WTC11 (cell line): ENCODE measurements around the gene PMF1. TPM values are rescaled to one million over a fixed set of nuclear protein-coding genes. Genes with fewer than 3 reads are reported as not detected.
A peak's percentile ranks its signal among the peaks of the same experiment; 100 is the strongest.

Source experiments
- ATAC-seq: fragments of 200-7000 bp; cut with Tn5 transposase; 2 replicates; pipeline ENCODE4 v1.10.0; 2021; ENCODE audit warnings: mild to moderate bottlenecking, moderate library complexity
- CTCF ChIA-PET: fragments of 300-600 bp; sonication (Branson Sonifier 250); formaldehyde crosslinking; loops from one replicate; lab custom pipeline; 2021; ENCODE audit warnings: antibody characterized with exemption; lab: Charles Lee
- POLR2A ChIA-PET: fragments of 350-600 bp; sonication (Branson Sonifier 250); formaldehyde crosslinking; loops from one replicate; lab custom pipeline; 2021; ENCODE audit warnings: antibody characterized with exemption; lab: Charles Lee
- DNase-seq: peaks from one replicate; pipeline ENCODE4 v3.0.0; 2021; ENCODE audit warnings: low spot score
- H3K27ac Mint-ChIP-seq: 2 replicates; pipeline ENCODE4 v1.8.0; 2021; ENCODE audit warnings: mixed read lengths
- H3K27me3 Mint-ChIP-seq: 2 replicates; pipeline ENCODE4 v1.8.0; 2021; ENCODE audit warnings: low read depth, mild to moderate bottlenecking, moderate library complexity, mixed read lengths
- H3K36me3 Mint-ChIP-seq: 2 replicates; pipeline ENCODE4 v1.8.0; 2021; ENCODE audit warnings: mixed read lengths
- H3K4me1 Mint-ChIP-seq: 2 replicates; pipeline ENCODE4 v1.8.0; 2022; ENCODE audit warnings: mixed read lengths
- H3K4me3 Mint-ChIP-seq: 2 replicates; pipeline ENCODE4 v1.8.0; 2021; ENCODE audit warnings: mild to moderate bottlenecking, moderate library complexity, mixed read lengths
- H3K9me3 Mint-ChIP-seq: 2 replicates; pipeline ENCODE4 v1.8.0; 2021; ENCODE audit warnings: mixed read lengths
- CBFB ChIP-seq: sonication (generic); formaldehyde crosslinking; IDR thresholded peaks from 2 replicates; pipeline ENCODE4 v1.8.1; 2022; ENCODE audit warnings: mild to moderate bottlenecking, low read depth, missing genetic modification reagents
- FOXP1 ChIP-seq: sonication (generic); formaldehyde crosslinking; IDR thresholded peaks from 2 replicates; pipeline ENCODE4 v1.8.0; 2022; ENCODE audit warnings: missing genetic modification reagents, mild to moderate bottlenecking, moderate library complexity, borderline replicate concordance
- IRF2 ChIP-seq: sonication (generic); formaldehyde crosslinking; IDR thresholded peaks from 2 replicates; pipeline ENCODE4 v1.8.0; 2022; ENCODE audit warnings: low read depth, missing genetic modification reagents, borderline replicate concordance
- NFATC4 ChIP-seq: fragments of 250-450 bp; sonication (Bioruptor Pico); IDR thresholded peaks from 2 replicates; pipeline ENCODE4 v1.9.0; 2021; ENCODE audit warnings: mild to moderate bottlenecking
- SP1 ChIP-seq: sonication (generic); formaldehyde crosslinking; conservative IDR thresholded peaks from 2 replicates; pipeline ENCODE4 v1.8.1; 2022; ENCODE audit warnings: missing genetic modification reagents
- TCF7 ChIP-seq: sonication (generic); formaldehyde crosslinking; IDR thresholded peaks from 2 replicates; pipeline ENCODE4 v1.8.0; 2022; ENCODE audit warnings: mild to moderate bottlenecking, low read depth, missing genetic modification reagents, moderate library complexity
- TP53 ChIP-seq: sonication (generic); formaldehyde crosslinking; IDR thresholded peaks from 2 replicates; pipeline ENCODE4 v1.8.1; 2023; ENCODE audit warnings: mild to moderate bottlenecking, missing genetic modification reagents
- ZNF263 ChIP-seq: sonication (generic); formaldehyde crosslinking; IDR thresholded peaks from 2 replicates; pipeline ENCODE4 v1.8.1; 2022; ENCODE audit warnings: low read depth, mild to moderate bottlenecking, moderate library complexity, missing genetic modification reagents
- total RNA-seq: library from RNA; stranded (reverse); gene quantifications from 3 replicates; pipeline ENCODE4 v1.2.3, GENCODE V29; 2021
- TF ChIP-seq, protein P1 (sequence below): sonication (generic); formaldehyde crosslinking; IDR thresholded peaks from 2 replicates; pipeline ENCODE4 v1.8.0; 2023; ENCODE audit warnings: mild to moderate bottlenecking, missing genetic modification reagents
- TF ChIP-seq, protein P2 (sequence below): sonication (generic); formaldehyde crosslinking; IDR thresholded peaks from 2 replicates; pipeline ENCODE4 v1.8.1; 2022; ENCODE audit warnings: low read depth, missing genetic modification reagents, borderline replicate concordance
- TF ChIP-seq, protein P3 (sequence below): sonication (generic); formaldehyde crosslinking; IDR thresholded peaks from 2 replicates; pipeline ENCODE4 v1.8.1; 2023; ENCODE audit warnings: mild to moderate bottlenecking, missing genetic modification reagents, moderate library complexity
- TF ChIP-seq, protein P4 (sequence below): sonication (generic); formaldehyde crosslinking; IDR thresholded peaks from 2 replicates; pipeline ENCODE4 v1.8.1; 2023; ENCODE audit warnings: mild to moderate bottlenecking, missing genetic modification reagents, borderline replicate concordance
- TF ChIP-seq, protein P5 (sequence below): sonication (generic); formaldehyde crosslinking; IDR thresholded peaks from 2 replicates; pipeline ENCODE4 v1.8.1; 2023; ENCODE audit warnings: mild to moderate bottlenecking, missing genetic modification reagents

PMF1 gene
- total RNA-seq, 1 experiment from 2014 or later, result 129 TPM

DNA sequence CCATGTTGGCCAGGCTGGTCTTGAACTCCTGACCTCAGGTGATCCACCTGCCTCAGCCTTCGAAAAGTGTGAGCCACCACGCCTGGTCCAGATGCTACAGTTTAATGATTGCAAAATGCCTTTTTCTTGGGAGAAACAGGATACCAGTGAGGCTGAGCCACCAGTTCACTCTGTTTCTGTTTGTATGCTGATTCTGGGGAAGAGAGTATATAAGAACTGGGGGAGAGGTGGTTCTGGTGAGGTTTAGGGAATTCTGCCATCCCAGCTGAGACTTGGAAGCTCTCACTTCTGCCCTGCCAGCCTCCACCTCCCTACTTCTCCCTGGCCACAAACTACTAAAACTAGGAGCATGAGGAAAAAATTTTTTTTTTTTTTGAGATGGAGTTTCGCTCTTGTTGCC is 8.1 kb upstream of the PMF1 start:
- Mint-ChIP-seq H3K27me3 (no peaks in the 10 kb centered on the region), H3K27ac (no peak overlapping the region), H3K9me3 (no peaks in the 10 kb centered on the region), H3K36me3 (peaks cover 11% of the 10 kb centered on the region), H3K4me1 (peaks cover 12% of the 10 kb centered on the region), H3K4me3 (no peak overlapping the region)
- ATAC-seq (no peak), DNase-seq (no peak)
- ChIA-PET CTCF (no interaction called here), POLR2A (no interaction called here)
- no peak for TF ChIP-seq ZNF263 (CRISPR knock-in tag)
- TF ChIP-seq, protein P1, sequence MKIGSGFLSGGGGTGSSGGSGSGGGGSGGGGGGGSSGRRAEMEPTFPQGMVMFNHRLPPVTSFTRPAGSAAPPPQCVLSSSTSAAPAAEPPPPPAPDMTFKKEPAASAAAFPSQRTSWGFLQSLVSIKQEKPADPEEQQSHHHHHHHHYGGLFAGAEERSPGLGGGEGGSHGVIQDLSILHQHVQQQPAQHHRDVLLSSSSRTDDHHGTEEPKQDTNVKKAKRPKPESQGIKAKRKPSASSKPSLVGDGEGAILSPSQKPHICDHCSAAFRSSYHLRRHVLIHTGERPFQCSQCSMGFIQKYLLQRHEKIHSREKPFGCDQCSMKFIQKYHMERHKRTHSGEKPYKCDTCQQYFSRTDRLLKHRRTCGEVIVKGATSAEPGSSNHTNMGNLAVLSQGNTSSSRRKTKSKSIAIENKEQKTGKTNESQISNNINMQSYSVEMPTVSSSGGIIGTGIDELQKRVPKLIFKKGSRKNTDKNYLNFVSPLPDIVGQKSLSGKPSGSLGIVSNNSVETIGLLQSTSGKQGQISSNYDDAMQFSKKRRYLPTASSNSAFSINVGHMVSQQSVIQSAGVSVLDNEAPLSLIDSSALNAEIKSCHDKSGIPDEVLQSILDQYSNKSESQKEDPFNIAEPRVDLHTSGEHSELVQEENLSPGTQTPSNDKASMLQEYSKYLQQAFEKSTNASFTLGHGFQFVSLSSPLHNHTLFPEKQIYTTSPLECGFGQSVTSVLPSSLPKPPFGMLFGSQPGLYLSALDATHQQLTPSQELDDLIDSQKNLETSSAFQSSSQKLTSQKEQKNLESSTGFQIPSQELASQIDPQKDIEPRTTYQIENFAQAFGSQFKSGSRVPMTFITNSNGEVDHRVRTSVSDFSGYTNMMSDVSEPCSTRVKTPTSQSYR (CRISPR knock-in tag), result no peak
- TF ChIP-seq, protein P2, sequence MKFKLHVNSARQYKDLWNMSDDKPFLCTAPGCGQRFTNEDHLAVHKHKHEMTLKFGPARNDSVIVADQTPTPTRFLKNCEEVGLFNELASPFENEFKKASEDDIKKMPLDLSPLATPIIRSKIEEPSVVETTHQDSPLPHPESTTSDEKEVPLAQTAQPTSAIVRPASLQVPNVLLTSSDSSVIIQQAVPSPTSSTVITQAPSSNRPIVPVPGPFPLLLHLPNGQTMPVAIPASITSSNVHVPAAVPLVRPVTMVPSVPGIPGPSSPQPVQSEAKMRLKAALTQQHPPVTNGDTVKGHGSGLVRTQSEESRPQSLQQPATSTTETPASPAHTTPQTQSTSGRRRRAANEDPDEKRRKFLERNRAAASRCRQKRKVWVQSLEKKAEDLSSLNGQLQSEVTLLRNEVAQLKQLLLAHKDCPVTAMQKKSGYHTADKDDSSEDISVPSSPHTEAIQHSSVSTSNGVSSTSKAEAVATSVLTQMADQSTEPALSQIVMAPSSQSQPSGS (CRISPR knock-in tag), result no peak
- TF ChIP-seq, protein P3, sequence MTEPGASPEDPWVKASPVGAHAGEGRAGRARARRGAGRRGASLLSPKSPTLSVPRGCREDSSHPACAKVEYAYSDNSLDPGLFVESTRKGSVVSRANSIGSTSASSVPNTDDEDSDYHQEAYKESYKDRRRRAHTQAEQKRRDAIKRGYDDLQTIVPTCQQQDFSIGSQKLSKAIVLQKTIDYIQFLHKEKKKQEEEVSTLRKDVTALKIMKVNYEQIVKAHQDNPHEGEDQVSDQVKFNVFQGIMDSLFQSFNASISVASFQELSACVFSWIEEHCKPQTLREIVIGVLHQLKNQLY (CRISPR knock-in tag), result no peak
- TF ChIP-seq SP1 (CRISPR knock-in tag), result no peak
- no peak for TF ChIP-seq NFATC4 (CRISPR knock-in tag)
- TF ChIP-seq, protein P4, sequence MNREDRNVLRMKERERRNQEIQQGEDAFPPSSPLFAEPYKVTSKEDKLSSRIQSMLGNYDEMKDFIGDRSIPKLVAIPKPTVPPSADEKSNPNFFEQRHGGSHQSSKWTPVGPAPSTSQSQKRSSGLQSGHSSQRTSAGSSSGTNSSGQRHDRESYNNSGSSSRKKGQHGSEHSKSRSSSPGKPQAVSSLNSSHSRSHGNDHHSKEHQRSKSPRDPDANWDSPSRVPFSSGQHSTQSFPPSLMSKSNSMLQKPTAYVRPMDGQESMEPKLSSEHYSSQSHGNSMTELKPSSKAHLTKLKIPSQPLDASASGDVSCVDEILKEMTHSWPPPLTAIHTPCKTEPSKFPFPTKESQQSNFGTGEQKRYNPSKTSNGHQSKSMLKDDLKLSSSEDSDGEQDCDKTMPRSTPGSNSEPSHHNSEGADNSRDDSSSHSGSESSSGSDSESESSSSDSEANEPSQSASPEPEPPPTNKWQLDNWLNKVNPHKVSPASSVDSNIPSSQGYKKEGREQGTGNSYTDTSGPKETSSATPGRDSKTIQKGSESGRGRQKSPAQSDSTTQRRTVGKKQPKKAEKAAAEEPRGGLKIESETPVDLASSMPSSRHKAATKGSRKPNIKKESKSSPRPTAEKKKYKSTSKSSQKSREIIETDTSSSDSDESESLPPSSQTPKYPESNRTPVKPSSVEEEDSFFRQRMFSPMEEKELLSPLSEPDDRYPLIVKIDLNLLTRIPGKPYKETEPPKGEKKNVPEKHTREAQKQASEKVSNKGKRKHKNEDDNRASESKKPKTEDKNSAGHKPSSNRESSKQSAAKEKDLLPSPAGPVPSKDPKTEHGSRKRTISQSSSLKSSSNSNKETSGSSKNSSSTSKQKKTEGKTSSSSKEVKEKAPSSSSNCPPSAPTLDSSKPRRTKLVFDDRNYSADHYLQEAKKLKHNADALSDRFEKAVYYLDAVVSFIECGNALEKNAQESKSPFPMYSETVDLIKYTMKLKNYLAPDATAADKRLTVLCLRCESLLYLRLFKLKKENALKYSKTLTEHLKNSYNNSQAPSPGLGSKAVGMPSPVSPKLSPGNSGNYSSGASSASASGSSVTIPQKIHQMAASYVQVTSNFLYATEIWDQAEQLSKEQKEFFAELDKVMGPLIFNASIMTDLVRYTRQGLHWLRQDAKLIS (CRISPR knock-in tag), result no peak
- TF ChIP-seq, protein P5, sequence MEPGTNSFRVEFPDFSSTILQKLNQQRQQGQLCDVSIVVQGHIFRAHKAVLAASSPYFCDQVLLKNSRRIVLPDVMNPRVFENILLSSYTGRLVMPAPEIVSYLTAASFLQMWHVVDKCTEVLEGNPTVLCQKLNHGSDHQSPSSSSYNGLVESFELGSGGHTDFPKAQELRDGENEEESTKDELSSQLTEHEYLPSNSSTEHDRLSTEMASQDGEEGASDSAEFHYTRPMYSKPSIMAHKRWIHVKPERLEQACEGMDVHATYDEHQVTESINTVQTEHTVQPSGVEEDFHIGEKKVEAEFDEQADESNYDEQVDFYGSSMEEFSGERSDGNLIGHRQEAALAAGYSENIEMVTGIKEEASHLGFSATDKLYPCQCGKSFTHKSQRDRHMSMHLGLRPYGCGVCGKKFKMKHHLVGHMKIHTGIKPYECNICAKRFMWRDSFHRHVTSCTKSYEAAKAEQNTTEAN (CRISPR knock-in tag), result no peak
- TF ChIP-seq TP53, result no peak
- no peak for TF ChIP-seq IRF2 (CRISPR knock-in tag)
- TF ChIP-seq, all 79 proteins: peak for 0

DNA sequence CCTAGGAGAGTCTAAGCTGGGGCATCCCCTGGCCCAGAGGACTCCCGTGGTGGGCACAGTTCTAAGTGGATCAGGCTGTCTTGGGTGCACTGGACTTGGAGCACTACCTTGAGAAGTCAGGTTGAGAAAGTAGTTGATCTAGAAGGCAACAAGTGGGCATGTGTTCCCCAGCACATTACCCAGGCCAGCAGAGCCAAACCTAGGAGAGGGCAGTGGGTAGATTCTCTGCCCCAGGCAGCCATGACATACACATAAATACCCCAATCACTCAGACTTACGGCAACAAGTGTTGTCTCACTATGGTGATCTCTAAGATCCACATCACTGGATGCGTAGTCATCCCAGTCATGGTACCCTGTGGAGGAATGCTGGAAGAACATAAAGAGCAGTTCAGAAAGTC is 1.6 kb upstream of the PMF1 start:
- TF ChIP-seq FOXP1 (no peak), TCF7 (no peak), CBFB (no peak)
- TF ChIP-seq, all 79 proteins: peak for 0
- POLR2A ChIA-PET, result interaction anchor here (1.2 kb wide), 1 partner anchor 18 kb away, joined by 4 read pairs; the partner anchor contains the start of gene SLC25A44
- no peak for ATAC-seq
- CTCF ChIA-PET, result interaction anchor here (0.9 to 2.1 kb wide), 3 partner anchors 14 to 81 kb away, joined by 3 to 8 read pairs (median 6); partner anchors contain the start of gene SLC25A44
- peak overlapping the region; percentile 10; the same call in 1 of the 2 replicates for H3K4me3 Mint-ChIP-seq
- no peaks in the 10 kb centered on the region for H3K27me3 Mint-ChIP-seq
- H3K4me1 Mint-ChIP-seq, result peaks cover 29% of the 10 kb centered on the region
- no peaks in the 10 kb centered on the region for H3K9me3 Mint-ChIP-seq
- H3K27ac Mint-ChIP-seq, result 0 out of 2 replicates have a peak overlapping the region, but pooled peaks have one; percentile 35
- peaks cover 13% of the 10 kb centered on the region for H3K36me3 Mint-ChIP-seq
- no peak for DNase-seq
